Measurements from ENCODE around the gene CPED1.

CPED1 gene

GRCh38 chr7:121083138-121083789 is 94.8 kb downstream of the CPED1 start:
- Histone ChIP-seq H3K9ac (ENCODE audit: low read length) (no peak overlapping the region), H2AFZ (ENCODE audit: low read length) (no peak overlapping the region), H3K27ac (ENCODE audit: low read length) (no peak overlapping the region), H3K9me3 (replicated peaks; ENCODE audit: insufficient read depth, low read length) (no peaks in the 10 kb centered on the region), H3K4me2 (ENCODE audit: low read depth, low read length) (no peak overlapping the region), H3K4me3 (ENCODE audit: low read length) (no peak overlapping the region), H3K79me2 (ENCODE audit: low read length) (no peaks in the 10 kb centered on the region), H3K9me2 (replicated peaks; ENCODE audit: insufficient read depth, low read length) (no peaks in the 10 kb centered on the region), H3K4me1 (ENCODE audit: low read length) (no peaks in the 10 kb centered on the region), H4K20me1 (ENCODE audit: insufficient read depth, low read length) (no peaks in the 10 kb centered on the region), H3K27me3 (replicated peaks; ENCODE audit: insufficient read depth, low read length) (no peaks in the 10 kb centered on the region), H3K36me3 (replicated peaks; ENCODE audit: insufficient read depth, low read length) (no peaks in the 10 kb centered on the region), H3F3A (ENCODE audit: insufficient read depth, low read length) (no peaks in the 10 kb centered on the region)
- DNase-seq = no peak
- TF ChIP-seq EZH2phosphoT487 (IDR thresholded peaks at IDR 0.05; ENCODE audit: low read length) (no peak), EZH2 (optimal IDR thresholded peaks at IDR 0.05; ENCODE audit: low read depth, low read length) (no peak), CTCF (IDR thresholded peaks at IDR 0.05; ENCODE audit: low read length) (no peak)

DNA sequence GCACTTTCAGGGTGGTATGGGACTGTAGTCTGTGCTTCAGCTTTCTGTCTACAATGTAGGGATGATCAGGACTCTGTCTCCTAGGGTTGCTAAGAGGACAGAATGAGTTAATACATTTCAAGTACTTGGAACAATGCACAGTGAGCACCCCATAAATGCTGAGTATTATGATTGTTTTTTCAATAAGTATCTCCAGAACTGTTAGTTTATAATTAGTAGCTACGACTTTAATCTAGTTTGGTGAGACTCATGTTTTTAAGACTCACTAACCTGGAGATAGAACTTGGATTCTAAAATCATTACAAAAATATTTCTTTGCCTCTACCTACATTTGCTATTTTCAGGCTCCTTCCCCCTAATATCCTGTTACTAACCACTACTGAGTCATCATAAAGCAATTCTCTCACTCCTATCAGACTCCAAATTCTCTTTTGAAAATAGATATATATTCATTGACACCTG is 95.3 kb downstream of the CPED1 start:
- Histone ChIP-seq H3F3A (ENCODE audit: insufficient read depth, low read length) (no peaks in the 10 kb centered on the region), H3K27ac (ENCODE audit: low read length) (no peak overlapping the region), H3K4me3 (ENCODE audit: low read length) (no peak overlapping the region), H3K27me3 (replicated peaks; ENCODE audit: insufficient read depth, low read length) (no peaks in the 10 kb centered on the region), H3K79me2 (ENCODE audit: low read length) (no peaks in the 10 kb centered on the region), H4K20me1 (ENCODE audit: insufficient read depth, low read length) (no peaks in the 10 kb centered on the region), H3K4me2 (ENCODE audit: low read depth, low read length) (no peak overlapping the region), H3K9me3 (replicated peaks; ENCODE audit: insufficient read depth, low read length) (no peaks in the 10 kb centered on the region), H2AFZ (ENCODE audit: low read length) (no peak overlapping the region), H3K9ac (ENCODE audit: low read length) (no peak overlapping the region), H3K9me2 (replicated peaks; ENCODE audit: insufficient read depth, low read length) (no peaks in the 10 kb centered on the region), H3K4me1 (ENCODE audit: low read length) (no peaks in the 10 kb centered on the region), H3K36me3 (replicated peaks; ENCODE audit: insufficient read depth, low read length) (no peaks in the 10 kb centered on the region)
- no peak for DNase-seq
- TF ChIP-seq EZH2 (optimal IDR thresholded peaks at IDR 0.05; ENCODE audit: low read depth, low read length) (no peak), CTCF (IDR thresholded peaks at IDR 0.05; ENCODE audit: low read length) (no peak), EZH2phosphoT487 (IDR thresholded peaks at IDR 0.05; ENCODE audit: low read length) (no peak)

DNA sequence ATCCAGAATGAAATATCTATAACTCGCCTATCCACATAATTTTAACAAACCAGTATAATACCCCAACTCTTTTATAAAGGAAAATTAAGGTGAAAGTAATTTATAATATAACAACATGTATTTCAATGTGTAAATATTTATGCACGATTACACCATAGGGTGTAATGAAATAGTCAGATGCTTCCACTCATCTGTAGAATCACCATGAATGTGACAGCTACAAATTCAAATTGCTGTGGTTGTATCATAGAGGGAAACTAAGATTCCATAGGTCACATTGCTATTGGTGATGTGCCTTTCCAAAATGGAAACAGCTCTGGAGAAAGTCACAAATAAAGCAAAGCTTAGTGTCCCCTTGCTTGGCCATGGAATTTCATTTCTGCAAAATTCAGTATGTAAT is 95.7 kb downstream of the CPED1 start:
- Histone ChIP-seq H3K27me3 (replicated peaks; ENCODE audit: insufficient read depth, low read length) (no peaks in the 10 kb centered on the region), H3F3A (ENCODE audit: insufficient read depth, low read length) (no peaks in the 10 kb centered on the region), H2AFZ (ENCODE audit: low read length) (no peak overlapping the region), H3K9ac (ENCODE audit: low read length) (no peak overlapping the region), H3K9me3 (replicated peaks; ENCODE audit: insufficient read depth, low read length) (no peaks in the 10 kb centered on the region), H3K4me1 (ENCODE audit: low read length) (no peaks in the 10 kb centered on the region), H3K4me2 (ENCODE audit: low read depth, low read length) (no peak overlapping the region), H3K36me3 (replicated peaks; ENCODE audit: insufficient read depth, low read length) (no peaks in the 10 kb centered on the region), H3K9me2 (replicated peaks; ENCODE audit: insufficient read depth, low read length) (no peaks in the 10 kb centered on the region), H4K20me1 (ENCODE audit: insufficient read depth, low read length) (no peaks in the 10 kb centered on the region), H3K4me3 (ENCODE audit: low read length) (no peak overlapping the region), H3K27ac (ENCODE audit: low read length) (no peak overlapping the region), H3K79me2 (ENCODE audit: low read length) (no peaks in the 10 kb centered on the region)
- TF ChIP-seq CTCF (IDR thresholded peaks at IDR 0.05; ENCODE audit: low read length) = no peak
- TF ChIP-seq EZH2phosphoT487 (IDR thresholded peaks at IDR 0.05; ENCODE audit: low read length) = no peak
- TF ChIP-seq EZH2 (optimal IDR thresholded peaks at IDR 0.05; ENCODE audit: low read depth, low read length) = no peak
- no peak for DNase-seq
